SKM-1 (cell line): Measurements from ENCODE around the gene DOLK.

ENCODE experiments used
- DNase-seq: peaks from one replicate; lab custom pipeline; 2025; ENCODE audit not compliant: unreplicated experiment; lab: John Stamatoyannopoulos, UW

DOLK gene

GRCh38 chr9:128909859-128910258 lies 37.5 kb downstream of the DOLK start:
- no peak for DNase-seq

DNA sequence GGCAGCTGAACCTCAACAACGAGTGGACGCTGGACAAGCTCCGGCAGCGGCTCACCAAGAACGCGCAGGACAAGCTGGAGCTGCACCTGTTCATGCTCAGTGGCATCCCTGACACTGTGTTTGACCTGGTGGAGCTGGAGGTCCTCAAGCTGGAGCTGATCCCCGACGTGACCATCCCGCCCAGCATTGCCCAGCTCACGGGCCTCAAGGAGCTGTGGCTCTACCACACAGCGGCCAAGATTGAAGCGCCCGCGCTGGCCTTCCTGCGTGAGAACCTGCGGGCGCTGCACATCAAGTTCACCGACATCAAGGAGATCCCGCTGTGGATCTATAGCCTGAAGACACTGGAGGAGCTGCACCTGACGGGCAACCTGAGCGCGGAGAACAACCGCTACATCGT lies 39.0 kb downstream of the DOLK start:
- no peak for DNase-seq

DNA sequence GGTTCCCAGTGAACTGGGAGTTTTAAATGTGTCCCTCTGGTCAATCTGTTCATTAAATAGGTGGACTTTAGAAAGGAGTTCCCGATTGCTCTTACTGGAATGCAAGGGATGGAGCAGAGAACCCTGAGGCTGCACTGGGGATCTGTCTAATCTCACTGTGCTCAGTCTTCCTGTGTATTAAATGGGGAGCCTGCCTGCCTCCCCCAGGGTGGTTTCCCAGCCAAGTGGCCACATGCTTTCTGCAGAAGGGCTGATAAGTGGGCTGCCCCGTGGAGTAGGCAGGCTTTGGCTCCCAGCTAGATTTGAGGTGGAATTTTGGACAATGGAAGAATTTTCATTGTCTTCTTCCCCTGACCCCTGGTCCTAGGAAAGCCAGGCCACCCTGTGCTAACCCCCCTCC lies 40.7 kb downstream of the DOLK start:
- DNase-seq = no peak

GRCh38 chr9:128905964-128906363 lies 41.4 kb downstream of the DOLK start:
- DNase-seq = no peak

DNA sequence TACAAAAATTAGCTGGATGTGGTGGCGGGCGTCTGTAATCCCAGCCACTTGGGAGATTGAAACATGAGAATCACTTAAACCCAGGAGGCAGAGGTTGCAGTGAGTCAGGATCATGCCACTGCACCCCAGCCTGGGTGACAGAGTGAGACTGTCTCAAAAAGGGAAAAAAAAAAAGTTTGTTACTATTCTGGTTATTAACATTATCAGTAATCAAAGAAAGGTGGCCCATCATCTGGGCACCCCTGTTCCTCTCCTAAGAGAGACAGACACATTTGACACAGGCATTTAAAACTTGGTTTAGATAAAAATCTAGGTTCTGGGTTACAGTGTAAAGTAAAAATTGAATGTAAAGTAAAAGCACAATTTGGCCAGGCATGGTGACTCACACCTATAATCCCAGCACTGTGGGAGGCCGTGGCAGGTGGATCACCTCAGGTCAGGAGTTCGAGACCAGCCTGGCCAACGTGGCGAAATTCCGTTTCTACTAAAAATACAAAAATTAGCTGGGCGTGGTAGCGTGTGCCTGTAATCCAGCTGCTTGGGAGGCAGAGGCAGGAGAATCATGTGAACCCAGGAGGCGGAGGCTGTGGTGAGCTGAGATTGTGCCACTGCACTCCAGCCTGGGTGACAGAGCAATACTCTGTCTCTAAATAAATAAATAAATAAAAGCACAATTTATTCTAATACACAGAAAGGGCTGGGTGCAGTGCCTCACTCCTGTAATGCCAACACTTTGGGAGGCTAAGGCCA lies 43.4 kb downstream of the DOLK start:
- no peak for DNase-seq

DNA sequence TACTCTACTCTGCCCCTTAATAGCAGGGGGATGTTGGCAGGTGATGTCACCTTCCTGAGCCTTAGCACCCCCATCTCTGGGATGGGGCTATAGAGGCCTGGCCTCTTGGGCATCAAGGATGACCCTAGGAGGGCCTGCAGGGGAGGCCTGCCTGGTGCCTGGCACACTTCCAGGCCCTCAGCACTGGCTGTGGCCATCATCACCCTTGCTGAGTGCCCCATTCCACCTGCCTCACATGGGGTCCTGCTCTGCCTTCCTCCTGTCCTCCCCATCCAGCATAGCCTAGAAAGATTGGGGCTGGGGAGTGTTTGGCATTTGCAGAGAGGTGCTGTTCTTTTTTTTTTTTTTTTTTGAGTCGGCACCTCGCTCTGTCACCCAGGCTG lies 44.3 kb downstream of the DOLK start:
- no peak for DNase-seq

DNA sequence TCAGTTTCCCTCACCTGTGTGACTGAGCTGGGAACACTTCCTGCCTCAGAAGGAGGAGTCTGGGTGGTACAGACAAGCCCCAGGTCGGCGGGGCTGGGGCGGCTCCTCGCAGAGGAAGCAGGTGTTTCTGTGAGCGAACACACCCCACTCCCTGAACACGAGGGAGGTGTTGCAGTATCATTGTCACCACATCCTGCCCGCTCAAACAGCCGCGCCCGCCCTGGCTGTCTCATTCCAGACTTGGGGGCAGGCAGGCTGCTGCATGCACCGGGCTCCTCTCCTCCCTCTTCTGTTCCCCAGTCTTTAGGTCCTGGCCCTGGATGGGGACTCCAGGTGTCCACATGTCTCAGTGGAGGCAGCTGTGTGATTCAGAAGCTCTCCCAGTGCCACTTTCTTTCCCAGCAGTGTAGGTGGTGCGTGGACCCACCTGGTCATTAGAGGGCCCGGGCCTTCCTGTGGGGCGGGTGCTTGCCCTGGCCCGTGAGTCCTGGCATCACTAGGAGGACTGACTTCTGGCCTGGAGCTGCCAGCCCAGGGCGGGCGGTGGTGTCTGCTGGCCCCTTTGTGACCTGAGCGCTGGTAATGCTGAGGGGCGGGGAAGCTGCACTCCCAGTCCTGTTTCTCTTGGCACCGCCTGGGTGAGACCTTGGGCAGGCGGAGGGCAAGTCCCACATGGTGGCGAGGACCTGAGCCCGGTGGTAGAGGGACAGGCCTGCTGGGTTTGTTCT lies 44.9 kb downstream of the DOLK start:
- no peak for DNase-seq

- no peak for DNase-seq
Measured at GRCh38 chr9:128901822-128902221, 45.6 kb downstream of the DOLK start.

GRCh38 chr9:128901379-128901778 lies 46.0 kb downstream of the DOLK start:
- DNase-seq = no peak

DNA sequence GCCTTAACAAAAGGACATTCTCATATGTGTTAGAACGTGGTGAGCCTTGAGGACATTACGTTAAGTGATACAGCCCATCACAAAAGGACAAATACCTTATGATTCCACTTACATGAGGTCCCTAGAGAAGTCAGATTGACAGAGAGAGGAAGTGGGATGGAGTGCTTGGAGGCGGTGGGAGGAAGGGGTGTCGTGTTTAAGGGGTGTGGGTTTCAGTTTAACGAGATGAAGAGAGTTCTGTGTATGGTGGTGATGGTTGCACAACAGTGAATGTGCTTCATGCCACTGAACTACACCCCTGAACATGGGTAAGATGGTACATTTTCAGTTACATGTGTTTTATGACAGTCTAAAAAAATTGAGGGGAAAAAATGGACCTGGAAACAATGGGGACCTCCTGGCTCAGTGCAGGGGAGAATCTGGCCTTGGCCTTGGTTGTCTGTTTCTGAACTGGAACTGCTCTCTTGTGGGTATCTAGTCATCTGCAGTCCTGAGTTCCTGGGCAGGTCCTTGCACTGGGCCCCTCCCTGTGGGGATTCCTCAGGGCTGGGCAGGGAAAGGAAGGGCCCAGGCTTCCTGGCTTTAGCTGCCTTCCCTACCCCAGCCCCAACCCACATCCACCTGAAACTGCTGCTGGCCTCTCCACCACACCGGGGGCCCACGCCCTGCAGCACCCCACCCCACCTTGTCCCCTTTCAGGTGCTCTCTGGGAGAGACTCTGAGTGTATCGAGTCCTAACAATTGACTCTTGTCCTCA lies 47.7 kb downstream of the DOLK start:
- DNase-seq = no peak

- DNase-seq = no peak
Measured at GRCh38 chr9:128898845-128899565, 48.4 kb downstream of the DOLK start.

DNA sequence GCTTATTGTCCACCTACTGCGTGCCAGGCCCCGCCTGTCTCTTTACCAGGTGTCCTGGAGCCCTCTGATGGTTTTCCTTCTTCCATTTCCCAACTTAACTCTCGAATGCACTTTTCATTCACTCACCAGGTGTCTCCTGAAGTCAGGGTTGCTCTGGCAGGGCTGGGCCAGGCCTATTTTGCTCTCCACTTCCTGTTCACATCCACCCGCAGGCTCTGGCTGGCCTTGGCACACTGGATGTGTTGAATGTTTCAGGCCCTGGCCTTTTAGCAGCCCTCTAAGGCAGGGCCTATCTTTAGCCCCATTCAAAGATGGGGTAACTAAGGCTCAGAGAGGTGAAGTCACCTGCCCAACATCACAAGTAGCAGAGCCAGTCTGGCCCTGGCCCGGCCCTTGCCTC lies 49.0 kb downstream of the DOLK start:
- DNase-seq = no peak

GRCh38 chr9:128895556-128895955 lies 51.8 kb downstream of the DOLK start:
- DNase-seq = no peak
